Sigmoid colon (tissue), 4 donors: Measurements from ENCODE around the gene PLXNA1.

Source experiments
- CTCF ChIP-seq, 4 experiments: fragments of 450-650 bp in 3 of 4; fragments of 200-600 bp in 1 of 4; IDR thresholded peaks; one replicate each; pipeline ENCODE4 v1.5.1; 2016 to 2019; ENCODE audit warnings: antibody characterized with exemption in 4 of 4, mild to moderate bottlenecking in 3 of 4, moderate library complexity in 2 of 4
- EP300 ChIP-seq, 4 donors: sonication (generic); formaldehyde crosslinking; IDR thresholded peaks; one replicate each; pipeline ENCODE4 v1.6.1; 2017; ENCODE audit warnings: antibody characterized with exemption in 4 of 4
- POLR2A ChIP-seq, 2 donors: fragments of 450-650 bp; IDR thresholded peaks; one replicate each; pipeline ENCODE4 v1.6.1; 2016; ENCODE audit warnings: antibody characterized with exemption in 2 of 2, mild to moderate bottlenecking in 2 of 2, moderate library complexity in 2 of 2

GRCh38 chr3:126973814-126974213, 9.1 kb upstream of the PLXNA1 start:
- TF ChIP-seq CTCF (IDR thresholded peaks at IDR 0.05) (no peak), POLR2A (IDR thresholded peaks at IDR 0.05) (no peak), EP300 (IDR thresholded peaks at IDR 0.05) (no peak)
